DOHH2 (cell line): ENCODE measurements around the gene ATP10A.

ENCODE experiments used
- H3F3A ChIP-seq: fragments of 200-600 bp; sonication (generic), shearing (Covaris generic); 2 replicates; pipeline ENCODE4 v1.6.0; 2016; ENCODE audit warnings: antibody characterized with exemption, mild to moderate bottlenecking; ENCODE audit not compliant: control insufficient read depth, insufficient read depth
- H3K27ac ChIP-seq: fragments of 200-600 bp; sonication (generic); 2 replicates; pipeline ENCODE4 v1.5.1; 2014; ENCODE audit warnings: low read depth, mild to moderate bottlenecking, low read length, moderate library complexity
- H3K27me3 ChIP-seq: fragments of 200-600 bp; sonication (generic); 2 replicates; pipeline ENCODE4 v1.6.1; 2014; ENCODE audit warnings: mild to moderate bottlenecking, low read length, mixed read lengths; ENCODE audit not compliant: control insufficient read depth
- H3K36me3 ChIP-seq: fragments of 200-600 bp; sonication (generic); 2 replicates; pipeline ENCODE4 v1.6.1; 2014; ENCODE audit warnings: mild to moderate bottlenecking, low read length, moderate library complexity, mixed read lengths; ENCODE audit not compliant: control insufficient read depth
- H3K4me1 ChIP-seq: fragments of 200-600 bp; sonication (generic); 2 replicates; pipeline ENCODE4 v1.6.1; 2014; ENCODE audit warnings: mild to moderate bottlenecking, low read length, mixed read lengths; ENCODE audit not compliant: control insufficient read depth
- H3K4me2 ChIP-seq: fragments of 200-600 bp; sonication (generic); 2 replicates; pipeline ENCODE4 v1.6.0; 2014; ENCODE audit warnings: mild to moderate bottlenecking, low read length, moderate library complexity
- H3K4me3 ChIP-seq: fragments of 200-600 bp; sonication (generic); 2 replicates; pipeline ENCODE4 v1.5.1; 2014; ENCODE audit warnings: mild to moderate bottlenecking, low read length, mixed read lengths
- H3K79me2 ChIP-seq: fragments of 200-600 bp; sonication (generic); 2 replicates; pipeline ENCODE4 v1.6.1; 2014; ENCODE audit warnings: mild to moderate bottlenecking, low read length, mixed read lengths; ENCODE audit not compliant: control insufficient read depth
- H3K9me2 ChIP-seq: fragments of 200-600 bp; sonication (generic); replicated peaks from 2 replicates; pipeline ENCODE4 v1.6.1; 2014; ENCODE audit warnings: mild to moderate bottlenecking, low read length, mixed read lengths; ENCODE audit not compliant: control insufficient read depth
- H3K9me3 ChIP-seq: fragments of 200-600 bp; sonication (generic); 2 replicates; pipeline ENCODE4 v1.6.1; 2014; ENCODE audit warnings: antibody characterized with exemption, low read length, mixed read lengths; ENCODE audit not compliant: control insufficient read depth, insufficient read depth
- H4K20me1 ChIP-seq: fragments of 200-600 bp; sonication (generic); 2 replicates; pipeline ENCODE4 v1.6.0; 2014; ENCODE audit warnings: low read depth, mild to moderate bottlenecking, antibody characterized with exemption, low read length, moderate library complexity; ENCODE audit not compliant: control insufficient read depth, insufficient read depth
- CTCF ChIP-seq: fragments of 200-600 bp; sonication (generic); IDR thresholded peaks from one replicate; pipeline ENCODE4 v1.5.1; 2014; ENCODE audit warnings: antibody characterized with exemption, mild to moderate bottlenecking, low read depth, low read length; ENCODE audit not compliant: poor library complexity, severe bottlenecking
- EZH2phosphoT487 ChIP-seq: fragments of 200-600 bp; sonication (generic); IDR thresholded peaks from 2 replicates; pipeline ENCODE4 v1.6.1; 2017; ENCODE audit warnings: borderline replicate concordance, mild to moderate bottlenecking, antibody characterized with exemption, low read length, moderate library complexity, mixed read lengths

Gene ATP10A

GRCh38 chr15:25847051-25847450 is 16.1 kb downstream of the ATP10A start:
- Histone ChIP-seq H3K9me3 (peaks cover 29% of the 10 kb centered on the region), H3K27ac (no peak overlapping the region), H3K4me1 (no peaks in the 10 kb centered on the region), H3K79me2 (no peaks in the 10 kb centered on the region), H3K4me3 (no peak overlapping the region), H3K36me3 (no peaks in the 10 kb centered on the region), H3K27me3 (no peaks in the 10 kb centered on the region), H3K9me2 (no peaks in the 10 kb centered on the region), H3F3A (no peaks in the 10 kb centered on the region), H4K20me1 (no peaks in the 10 kb centered on the region), H3K4me2 (no peak overlapping the region)
- TF ChIP-seq EZH2phosphoT487, result no peak
- TF ChIP-seq CTCF, result no peak

DNA sequence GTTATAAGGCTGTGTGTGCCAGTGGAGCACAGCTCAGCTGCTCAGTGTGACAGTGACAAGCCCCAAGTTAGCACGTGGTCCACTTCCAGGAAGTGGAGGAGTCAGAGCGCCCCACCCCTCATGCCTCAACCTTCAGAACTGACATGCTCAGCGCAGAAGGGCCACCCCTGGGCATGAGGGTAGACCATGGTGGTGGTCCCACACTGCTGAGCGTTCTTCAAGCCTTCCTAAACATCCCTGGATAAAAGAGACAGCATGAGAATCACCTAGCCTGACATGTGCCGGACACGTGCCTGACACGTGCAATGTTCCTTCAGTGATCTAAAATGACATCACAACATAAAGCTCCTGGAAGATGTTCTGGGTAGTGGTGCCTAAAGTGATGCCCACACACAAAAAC is 16.8 kb downstream of the ATP10A start:
- peaks cover 32% of the 10 kb centered on the region for H3K9me3 ChIP-seq
- H3K9me2 ChIP-seq, result no peaks in the 10 kb centered on the region
- no peak overlapping the region for H3K4me2 ChIP-seq
- H3K4me3 ChIP-seq, result no peak overlapping the region
- no peaks in the 10 kb centered on the region for H3K36me3 ChIP-seq
- no peaks in the 10 kb centered on the region for H3K27me3 ChIP-seq
- H4K20me1 ChIP-seq, result no peaks in the 10 kb centered on the region
- no peak for TF ChIP-seq EZH2phosphoT487
- TF ChIP-seq CTCF, result no peak
- H3K4me1 ChIP-seq, result no peaks in the 10 kb centered on the region
- no peaks in the 10 kb centered on the region for H3K79me2 ChIP-seq
- no peak overlapping the region for H3K27ac ChIP-seq
- no peaks in the 10 kb centered on the region for H3F3A ChIP-seq

- Histone ChIP-seq H3F3A (no peaks in the 10 kb centered on the region), H3K4me3 (no peak overlapping the region), H4K20me1 (no peaks in the 10 kb centered on the region), H3K27me3 (no peaks in the 10 kb centered on the region), H3K27ac (no peak overlapping the region), H3K4me1 (no peaks in the 10 kb centered on the region), H3K9me2 (no peaks in the 10 kb centered on the region), H3K4me2 (no peak overlapping the region), H3K36me3 (no peaks in the 10 kb centered on the region), H3K9me3 (peaks cover 32% of the 10 kb centered on the region), H3K79me2 (no peaks in the 10 kb centered on the region)
- TF ChIP-seq EZH2phosphoT487 (no peak), CTCF (no peak)
These were observed 18.0 kb downstream of the ATP10A start for GRCh38 chr15:25844981-25845680.

GRCh38 chr15:25844542-25844941 is 18.6 kb downstream of the ATP10A start:
- H3K36me3 ChIP-seq, result no peaks in the 10 kb centered on the region
- H3K9me3 ChIP-seq, result peaks cover 32% of the 10 kb centered on the region
- TF ChIP-seq CTCF, result no peak
- TF ChIP-seq EZH2phosphoT487, result no peak
- no peaks in the 10 kb centered on the region for H4K20me1 ChIP-seq
- no peaks in the 10 kb centered on the region for H3F3A ChIP-seq
- no peak overlapping the region for H3K27ac ChIP-seq
- no peak overlapping the region for H3K4me2 ChIP-seq
- H3K79me2 ChIP-seq, result no peaks in the 10 kb centered on the region
- H3K27me3 ChIP-seq, result no peaks in the 10 kb centered on the region
- H3K9me2 ChIP-seq, result no peaks in the 10 kb centered on the region
- H3K4me1 ChIP-seq, result no peaks in the 10 kb centered on the region
- H3K4me3 ChIP-seq, result no peak overlapping the region
